Activated gamma-delta T cell treated with anti-CD3 and anti-CD28 coated beads, Interleukin-2, amount 50 U/mL, for 16 hours (primary cell): ENCODE measurements around the gene KCNQ1.

Source experiments
- DNase-seq: peaks from one replicate; pipeline ENCODE4 v3.0.0-alpha.2; 2020; ENCODE audit warnings: low read depth

KCNQ1 gene

DNA sequence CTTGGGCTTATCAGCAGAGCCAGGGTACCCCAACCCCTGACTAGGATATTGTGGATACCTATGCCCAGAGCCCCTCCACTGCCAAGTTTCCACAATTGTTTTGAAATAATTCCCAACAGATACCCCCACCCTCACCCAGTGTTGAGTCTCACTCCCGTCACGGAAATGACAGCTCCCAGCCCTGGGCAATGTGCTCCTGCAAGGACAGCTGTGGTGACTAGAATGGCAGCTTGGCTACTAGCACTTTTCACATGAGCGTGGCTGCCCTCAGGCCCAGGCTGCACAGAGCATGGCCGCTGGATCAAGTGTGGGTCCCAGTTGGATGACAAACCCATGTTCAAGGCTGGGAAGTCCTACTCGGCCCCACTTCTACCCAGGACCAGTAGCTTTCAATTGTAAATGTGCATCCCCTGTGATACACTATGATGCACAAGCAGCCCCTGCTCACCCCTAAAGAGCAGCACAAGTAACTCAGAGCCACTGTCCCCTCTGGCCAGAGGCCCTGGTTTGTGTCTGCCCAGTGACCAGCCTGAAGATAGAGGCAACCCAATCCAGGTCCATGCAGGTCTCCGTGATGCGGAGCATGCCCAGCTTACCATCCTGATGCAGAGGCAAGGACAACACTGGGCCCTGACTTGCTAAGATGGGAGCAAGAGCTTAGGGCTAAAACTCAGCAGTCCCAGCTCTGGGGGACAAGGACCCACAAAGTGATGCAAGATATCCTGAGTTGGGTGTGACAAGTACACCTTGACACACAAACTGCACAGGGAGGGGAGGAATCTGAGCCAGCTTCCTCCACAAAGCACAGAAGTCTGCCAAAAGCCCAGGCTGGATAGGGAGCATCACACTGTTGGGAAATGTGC, 241.8 kb downstream of the KCNQ1 start:
- no peak for DNase-seq

- DNase-seq: no peak
Measured at GRCh38 chr11:2687223-2687530, 242.4 kb downstream of the KCNQ1 start.

DNA sequence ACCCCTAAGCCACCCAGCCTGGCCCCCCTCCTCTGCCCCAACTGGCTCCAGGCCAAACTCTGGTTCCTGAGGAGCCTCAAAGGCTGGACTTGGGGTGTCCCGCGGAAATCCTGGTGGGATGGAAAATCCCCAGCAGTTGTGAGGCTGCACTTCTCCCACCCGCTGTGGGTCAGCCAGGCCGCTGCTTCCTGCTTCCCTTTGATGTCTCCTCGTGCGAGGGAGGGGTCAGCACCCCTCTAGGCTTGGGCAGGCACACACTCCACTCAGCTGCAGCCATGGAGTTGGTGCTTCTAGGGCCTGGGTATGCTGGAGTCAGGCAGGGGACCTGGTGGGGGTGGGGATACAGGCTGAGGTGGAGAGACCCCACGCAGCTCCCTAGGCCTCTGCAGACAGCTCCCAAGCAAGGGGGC, 243.0 kb downstream of the KCNQ1 start:
- no peak for DNase-seq

DNA sequence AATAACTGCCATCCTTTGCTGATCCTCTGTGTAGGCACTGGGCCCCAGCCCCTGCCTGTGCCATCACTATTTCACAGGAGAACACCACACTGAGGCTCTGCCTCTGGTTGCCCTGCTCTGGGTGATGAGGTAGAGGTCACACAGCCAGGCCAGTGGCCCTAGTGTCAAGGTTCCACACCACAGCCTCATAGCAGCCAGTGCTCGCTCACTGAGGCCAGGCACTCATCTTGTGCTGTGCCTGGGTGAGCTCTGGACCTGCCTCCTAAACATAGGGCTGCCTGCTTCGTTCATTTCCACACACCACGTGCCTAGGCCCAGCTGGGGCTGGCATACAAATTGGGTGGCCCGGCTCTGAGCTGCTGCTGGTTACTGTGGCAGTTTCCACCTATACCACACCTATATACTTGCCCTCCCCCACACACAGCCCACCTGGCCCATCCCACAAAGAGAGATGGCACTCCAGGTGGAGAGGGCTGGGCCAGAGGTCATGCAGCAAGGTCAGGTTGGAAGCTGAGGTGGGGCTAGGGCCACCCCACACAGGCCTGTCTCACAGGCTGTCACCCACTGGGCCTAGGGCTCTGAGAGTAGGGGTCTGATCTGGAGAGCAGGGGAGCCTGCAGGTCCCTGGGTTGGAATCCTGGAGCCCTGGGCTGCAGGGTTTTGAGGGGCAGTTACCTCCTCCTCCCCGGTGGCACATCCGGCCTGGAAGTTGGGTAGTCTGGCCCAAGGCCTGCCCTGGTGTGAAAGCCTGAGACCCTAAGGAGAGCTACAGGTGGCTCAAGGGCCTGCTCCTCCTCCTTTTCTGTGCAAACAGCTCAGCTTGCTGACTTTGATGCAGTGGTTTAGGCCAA, 243.8 kb downstream of the KCNQ1 start:
- DNase-seq: no peak

- no peak for DNase-seq
Measured at GRCh38 chr11:2689651-2690575, 245.1 kb downstream of the KCNQ1 start.

GRCh38 chr11:2690596-2691354, 246.0 kb downstream of the KCNQ1 start:
- DNase-seq: no peak

GRCh38 chr11:2691355-2691761, 246.6 kb downstream of the KCNQ1 start:
- no peak for DNase-seq

DNA sequence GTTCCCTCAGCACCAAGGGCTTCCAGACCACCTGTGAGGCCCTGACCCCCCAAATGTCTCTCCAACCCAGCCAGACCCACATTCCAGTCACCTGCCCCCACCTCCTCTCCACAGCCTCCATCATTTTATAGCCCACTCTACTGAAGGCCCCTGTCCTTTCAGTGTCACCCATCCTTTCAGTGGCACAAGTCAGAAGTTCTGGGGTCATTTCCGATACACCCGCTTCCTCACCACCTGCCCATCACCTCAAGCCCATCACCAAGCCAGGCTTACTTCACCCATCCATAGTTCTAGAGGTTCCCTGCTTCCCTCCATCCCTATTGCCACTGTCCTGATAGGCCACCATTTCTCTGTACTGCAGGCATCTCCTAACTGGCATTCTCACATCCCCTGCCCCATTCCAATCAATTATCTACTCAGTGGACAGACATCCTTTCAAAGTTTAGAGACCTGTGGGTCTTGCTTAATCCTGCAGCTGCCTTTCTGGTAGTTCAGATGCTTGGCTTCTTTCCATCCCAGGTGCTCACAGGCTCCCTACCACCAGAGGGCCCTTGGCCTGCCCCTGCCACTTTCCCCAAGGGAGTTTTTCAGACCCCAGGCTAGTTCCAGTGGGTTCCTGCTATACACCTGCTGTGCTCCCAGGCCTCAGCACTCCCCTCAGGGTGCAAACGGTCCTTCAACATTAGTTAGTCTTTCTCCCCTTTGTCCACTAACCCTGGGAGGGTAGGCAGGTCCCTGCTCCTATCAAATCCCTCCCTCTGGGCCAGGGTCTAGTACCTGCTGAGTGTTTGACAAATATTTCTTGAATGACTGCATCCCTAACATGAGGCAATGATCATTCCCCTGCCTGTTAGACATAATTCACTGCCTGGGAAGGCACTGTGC, 247.4 kb downstream of the KCNQ1 start:
- no peak for DNase-seq

- no peak for DNase-seq
Measured at GRCh38 chr11:2693271-2694261, 248.8 kb downstream of the KCNQ1 start.

DNA sequence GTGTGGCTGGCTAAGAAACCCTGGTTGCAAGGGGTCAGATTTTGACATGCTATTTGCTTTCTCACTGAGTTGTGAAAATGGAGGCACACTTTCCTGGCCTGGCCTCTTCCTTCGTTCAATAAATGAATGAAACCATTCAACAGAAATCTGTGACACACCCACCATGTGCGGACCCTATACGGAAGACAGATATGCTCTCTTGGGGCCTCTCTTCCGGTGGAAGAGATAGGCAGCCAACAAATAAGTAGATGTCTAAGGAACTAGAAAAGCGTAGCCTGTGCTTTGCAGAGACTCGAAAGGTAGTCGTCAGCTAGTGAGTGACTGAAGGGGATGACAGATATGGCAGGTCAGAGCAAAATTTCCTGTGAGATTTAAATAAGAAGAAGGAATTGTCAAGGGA, 249.7 kb downstream of the KCNQ1 start:
- no peak for DNase-seq

- DNase-seq: no peak
Measured at GRCh38 chr11:2694995-2695939, 250.5 kb downstream of the KCNQ1 start.

DNA sequence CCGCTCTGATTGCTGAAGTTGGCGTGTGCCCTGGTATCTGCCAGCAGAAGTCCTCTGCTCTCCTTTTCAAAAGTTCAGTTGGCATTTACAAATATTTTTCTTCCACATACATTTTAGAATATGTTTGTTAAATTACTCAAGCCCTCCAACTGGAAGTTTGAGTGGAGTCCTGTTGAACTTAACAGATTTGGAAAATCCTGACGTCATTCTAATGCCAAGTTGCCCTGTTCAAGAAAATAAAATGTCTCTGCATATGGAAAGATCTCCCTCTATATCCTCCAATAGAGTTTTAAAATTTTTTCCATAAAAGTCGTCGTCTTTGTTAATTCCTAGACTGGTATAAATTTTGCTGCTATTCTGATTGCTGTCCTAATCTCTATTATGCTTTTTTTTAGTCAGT, 251.6 kb downstream of the KCNQ1 start:
- DNase-seq: no peak

GRCh38 chr11:2697866-2698265, 253.1 kb downstream of the KCNQ1 start:
- no peak for DNase-seq

DNA sequence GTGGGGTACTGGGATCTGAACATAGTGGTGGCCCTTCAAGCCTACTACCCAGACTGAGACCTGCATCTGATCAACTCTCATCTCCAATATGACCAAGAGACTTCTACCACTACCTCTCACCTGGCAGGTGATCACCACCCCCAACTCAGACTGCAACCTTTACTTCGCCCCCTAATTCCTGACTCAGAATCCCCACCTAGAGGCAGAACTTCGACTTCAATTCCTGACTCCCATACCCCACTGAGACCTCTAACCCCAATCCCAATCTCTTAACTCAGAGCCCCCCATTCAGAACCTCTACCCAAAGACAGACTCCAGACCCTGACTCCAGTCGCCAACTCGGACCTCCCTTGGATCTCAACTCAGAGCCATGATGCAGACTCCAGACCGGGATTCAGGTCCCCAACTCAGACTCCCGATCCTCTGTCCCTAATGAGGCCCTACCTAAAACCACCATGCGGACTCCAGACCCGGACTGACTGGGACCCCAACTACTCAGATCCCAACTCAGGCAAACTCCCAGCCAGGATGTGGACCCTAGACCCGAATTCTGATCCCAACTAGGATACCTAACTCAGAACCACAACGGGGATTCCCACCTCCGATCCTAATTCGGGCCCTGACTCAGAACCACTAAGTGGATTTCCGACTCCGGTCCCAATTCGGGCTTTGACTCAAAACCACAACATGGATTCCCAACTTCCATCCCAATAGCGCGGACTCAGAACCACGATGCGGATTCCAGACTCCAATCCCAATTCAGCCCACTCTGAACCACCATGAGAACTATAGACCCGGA, 253.8 kb downstream of the KCNQ1 start:
- DNase-seq: no peak

- no peak for DNase-seq
Measured at GRCh38 chr11:2699185-2699530, 254.3 kb downstream of the KCNQ1 start.

GRCh38 chr11:2699531-2700414, 255.0 kb downstream of the KCNQ1 start, which contains the start of gene KCNQ1OT1:
Gene KCNQ1OT1 (minus strand): TSS chr11:2699994.
- DNase-seq: peak; percentile 73
